GM12878 (cell line): ENCODE results near the gene CACNA1D. TPM values are rescaled to one million over a fixed set of nuclear protein-coding genes. Genes with fewer than 3 reads are reported as not detected.
A peak's percentile ranks its signal among the peaks of the same experiment; 100 is the strongest.

ENCODE experiments used
- ATAC-seq: fragments of 200-7000 bp; cut with Tn5 transposase; 3 replicates; pipeline ENCODE4 v1.9.1; 2020; ENCODE audit warnings: mild to moderate bottlenecking, moderate library complexity
- BruUV-seq: library from RNA; stranded (reverse); fragments of 400-500 nt; replicated peaks from 2 replicates; lab custom pipeline; 2021; lab: Mats Ljungman, UMichigan
- CTCF ChIA-PET: fragments of 300-600 bp; sonication (Branson Sonifier 250); formaldehyde crosslinking; extraction: SDS; loops from one replicate; lab custom pipeline; 2021; ENCODE audit warnings: inconsistent platforms; lab: Yijun Ruan, JAX
- POLR2A ChIA-PET: fragments of 350-600 bp; formaldehyde crosslinking; extraction: SDS; loops from one replicate; lab custom pipeline; 2021; ENCODE audit warnings: inconsistent platforms; lab: Charles Lee
- RAD21 ChIA-PET: fragments of 300-600 bp; sonication (Branson Sonifier 250); formaldehyde crosslinking; loops from one replicate; lab custom pipeline; 2023; ENCODE audit warnings: antibody characterized with exemption; ENCODE audit not compliant: unreplicated experiment; lab: Charles Lee
- SMC1A ChIA-PET: fragments of 300-600 bp; sonication (Branson Sonifier 250); formaldehyde crosslinking; loops from one replicate; lab custom pipeline; 2023; ENCODE audit not compliant: unreplicated experiment, uncharacterized antibody; lab: Charles Lee
- DNase-seq: peaks from one replicate; pipeline ENCODE4 v3.0.0-alpha.2; 2011; ENCODE audit warnings: low read depth, low spot score
- FAIRE-seq: peaks from 3 replicates; lab custom pipeline; 2011; peaks lifted over from hg19 to GRCh38; lab: Jason Lieb, UNC
- H2AFZ ChIP-seq: 2 replicates; pipeline ENCODE4 v1.6.0; 2011; ENCODE audit warnings: low read depth, low read length, control low read depth; ENCODE audit not compliant: control insufficient read depth
- H3K27ac ChIP-seq: 2 replicates; pipeline ENCODE4 v1.5.1; 2011; ENCODE audit warnings: control low read depth; ENCODE audit not compliant: control insufficient read depth, insufficient read depth
- H3K27me3 ChIP-seq, 2 experiments: replicated peaks in 1 of 2; 2 replicates each; pipeline versions ENCODE4 v1.6.0 to v1.6.1; 2011; ENCODE audit warnings: low read length in 1 of 2; ENCODE audit not compliant: control insufficient read depth in 2 of 2, insufficient read depth in 2 of 2
- H3K36me3 ChIP-seq, 2 experiments: 2 replicates each; pipeline ENCODE4 v1.5.1; 2011; ENCODE audit warnings: low read length in 1 of 2; ENCODE audit not compliant: control insufficient read depth in 2 of 2, insufficient read depth in 2 of 2
- H3K4me1 ChIP-seq: 2 replicates; pipeline ENCODE4 v1.6.1; 2011; ENCODE audit warnings: mild to moderate bottlenecking, low read length, moderate library complexity, mixed read lengths; ENCODE audit not compliant: control insufficient read depth, insufficient read depth
- H3K4me2 ChIP-seq: 2 replicates; pipeline ENCODE4 v1.6.0; 2011; ENCODE audit warnings: control low read depth; ENCODE audit not compliant: control insufficient read depth, insufficient read depth
- H3K4me3 ChIP-seq: fragments of 200-600 bp; sonication (generic); 2 replicates; pipeline ENCODE4 v1.5.1; 2016
- H3K79me2 ChIP-seq: 2 replicates; pipeline ENCODE4 v1.6.0; 2011; ENCODE audit warnings: low read length; ENCODE audit not compliant: control insufficient read depth, insufficient read depth
- H3K9ac ChIP-seq: 2 replicates; pipeline ENCODE4 v1.8.0; 2011; ENCODE audit warnings: low read length, control low read depth, mixed read lengths; ENCODE audit not compliant: control insufficient read depth, insufficient read depth
- H3K9me3 ChIP-seq: replicated peaks from 3 replicates; pipeline ENCODE4 v1.5.1; 2011; ENCODE audit warnings: mild to moderate bottlenecking, low read length; ENCODE audit not compliant: control insufficient read depth, insufficient read depth
- H4K20me1 ChIP-seq: 2 replicates; pipeline ENCODE4 v1.6.0; 2011; ENCODE audit not compliant: control insufficient read depth, insufficient read depth
- BMI1 ChIP-seq: fragments of 450-650 bp; IDR thresholded peaks from 2 replicates; pipeline ENCODE4 v1.6.1; 2016; ENCODE audit warnings: mild to moderate bottlenecking, moderate library complexity, borderline replicate concordance
- ZBTB33 ChIP-seq: fragments of 450-650 bp; IDR thresholded peaks from 2 replicates; pipeline ENCODE4 v1.6.1; 2017; ENCODE audit warnings: mild to moderate bottlenecking
- WGBS: methylation state at CpG from one replicate; pipeline ENCODE4 v1.1.6; 2016; ENCODE audit warnings: low lambda C conversion rate; ENCODE audit not compliant: insufficient replicate concordance, insufficient coverage; ENCODE audit errors: missing lambda C conversion rate; 5-methylcytosine and 5-hydroxymethylcytosine counted together
- in situ Hi-C: fragments of 300-500 bp; cut with MboI; formaldehyde crosslinking; loops from 9 replicates; pipeline ENCODE4 v1.14.3; 2018; ENCODE audit warnings: mixed read lengths
- intact Hi-C: fragments of 100-400 bp; cut with micrococcal nuclease; formaldehyde crosslinking; loops from one replicate; pipeline ENCODE4 v1.14.2; 2022; ENCODE audit not compliant: unreplicated experiment
- polyA plus RNA-seq, 11 experiments: library from polyadenylated mRNA; depleted of rRNA in 4 of 11; unstranded in 6 of 11; stranded (reverse) in 5 of 11; fragments of >200 nt; fragmentation: Nextera tagmentation in 4 of 11; fragmentation: Illumina TruSeq in 1 of 11; extraction: Ambion mirVana in 4 of 11; extraction: Trizol in 1 of 11; gene quantifications; 1 replicate in 1 of 11; 2 replicates in 10 of 11; pipeline versions ENCODE4 v1.2.1 to v1.2.3, GENCODE V29; 2011 to 2016; ENCODE audit warnings: inconsistent platforms in 2 of 11, missing spikeins in 2 of 11, low read depth in 1 of 11
- total RNA-seq, 4 experiments: library from RNA; depleted of rRNA in 3 of 4; stranded (reverse); fragments of >200 nt in 3 of 4; fragmentation: Illumina TruSeq in 1 of 4; extraction: Trizol in 1 of 4; gene quantifications; 2 replicates each; pipeline versions ENCODE4 v1.2.1 to v1.2.3, GENCODE V29; 2013 to 2021
- TF ChIP-seq, protein P1 (sequence below): fragments of 450-650 bp; IDR thresholded peaks from 2 replicates; pipeline ENCODE4 v1.6.1; 2016; ENCODE audit warnings: mild to moderate bottlenecking

The CACNA1D gene
- total and polyA plus RNA-seq, 10 of the 15 experiments (the other 5 are each of a cell fraction or from before 2014, with no cell fraction given) = 0.21 to 24.4 (median 1.6) TPM

DNA sequence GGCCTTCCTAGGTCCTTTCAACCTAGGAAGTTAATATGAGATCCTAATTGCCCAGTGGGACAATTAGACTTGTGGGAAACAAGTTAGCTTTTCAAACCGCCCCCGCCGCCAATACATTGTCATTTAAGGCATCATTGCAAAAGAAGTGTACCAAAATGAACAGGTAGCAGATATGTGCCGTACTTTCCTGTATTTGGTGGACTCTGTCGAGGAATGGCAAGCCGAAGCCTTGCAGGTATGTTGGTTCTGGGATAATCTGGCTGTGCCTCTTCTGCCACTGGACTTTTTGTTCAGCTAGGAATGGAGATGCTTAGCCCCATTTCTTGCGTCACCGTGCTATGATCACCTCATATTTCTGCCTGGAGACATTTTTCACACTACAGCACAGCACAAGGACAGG lies 157.5 kb downstream of the CACNA1D start:
- Histone ChIP-seq H3K4me2 (no peak overlapping the region), H3K36me3 (no peaks in the 10 kb centered on the region), H3K4me1 (peaks cover 12% of the 10 kb centered on the region), H3K27me3 (no peaks in the 10 kb centered on the region), H3K9ac (no peak overlapping the region), H4K20me1 (no peaks in the 10 kb centered on the region), H3K27ac (no peak overlapping the region), H3K4me3 (no peak overlapping the region), H2AFZ (no peak overlapping the region), H3K9me3 (peaks cover 2% of the 10 kb centered on the region; the same call in 2 of the 3 replicates), H3K79me2 (no peaks in the 10 kb centered on the region)
- ChIA-PET CTCF (interaction anchor here (0.7 to 1.4 kb wide), 4 partner anchors 17 to 58 kb away, joined by 3 to 4 read pairs (median 3); no protein-coding TSS in a partner anchor), SMC1A (interaction anchor here (0.8 to 1.9 kb wide), 9 partner anchors 39 to 109 kb away, joined by 3 to 13 read pairs (median 4); no protein-coding TSS in a partner anchor), RAD21 (interaction anchor here (1.2 to 1.8 kb wide), 3 partner anchors 10 to 97 kb away, joined by 3 to 7 read pairs (median 7); no protein-coding TSS in a partner anchor), POLR2A (interaction anchor here (1.1 to 1.3 kb wide), 2 partner anchors 9 to 28 kb away, joined by 3 to 4 read pairs; no protein-coding TSS in a partner anchor)
- in situ Hi-C loops (no loop called here), intact Hi-C loops (loop anchor here (2.0 kb wide), 1 partner anchor 97 kb away; no protein-coding TSS in a partner anchor)
- FAIRE-seq (no peak), DNase-seq (no peak), ATAC-seq (no peak)
- TF ChIP-seq BMI1 = no peak
- TF ChIP-seq, protein P1, sequence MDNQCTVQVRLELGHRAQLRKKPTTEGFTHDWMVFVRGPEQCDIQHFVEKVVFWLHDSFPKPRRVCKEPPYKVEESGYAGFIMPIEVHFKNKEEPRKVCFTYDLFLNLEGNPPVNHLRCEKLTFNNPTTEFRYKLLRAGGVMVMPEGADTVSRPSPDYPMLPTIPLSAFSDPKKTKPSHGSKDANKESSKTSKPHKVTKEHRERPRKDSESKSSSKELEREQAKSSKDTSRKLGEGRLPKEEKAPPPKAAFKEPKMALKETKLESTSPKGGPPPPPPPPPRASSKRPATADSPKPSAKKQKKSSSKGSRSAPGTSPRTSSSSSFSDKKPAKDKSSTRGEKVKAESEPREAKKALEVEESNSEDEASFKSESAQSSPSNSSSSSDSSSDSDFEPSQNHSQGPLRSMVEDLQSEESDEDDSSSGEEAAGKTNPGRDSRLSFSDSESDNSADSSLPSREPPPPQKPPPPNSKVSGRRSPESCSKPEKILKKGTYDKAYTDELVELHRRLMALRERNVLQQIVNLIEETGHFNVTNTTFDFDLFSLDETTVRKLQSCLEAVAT = peak; percentile 58; the same call in 1 of the 2 replicates
- TF ChIP-seq ZBTB33 = peak; percentile 31; the same call in 1 of the 2 replicates
- WGBS = 78% methylated on average over 8 of the region's 8 CpGs
- BruUV-seq = no TSS peak
